ENCODE data around the gene EXD3.

DNA sequence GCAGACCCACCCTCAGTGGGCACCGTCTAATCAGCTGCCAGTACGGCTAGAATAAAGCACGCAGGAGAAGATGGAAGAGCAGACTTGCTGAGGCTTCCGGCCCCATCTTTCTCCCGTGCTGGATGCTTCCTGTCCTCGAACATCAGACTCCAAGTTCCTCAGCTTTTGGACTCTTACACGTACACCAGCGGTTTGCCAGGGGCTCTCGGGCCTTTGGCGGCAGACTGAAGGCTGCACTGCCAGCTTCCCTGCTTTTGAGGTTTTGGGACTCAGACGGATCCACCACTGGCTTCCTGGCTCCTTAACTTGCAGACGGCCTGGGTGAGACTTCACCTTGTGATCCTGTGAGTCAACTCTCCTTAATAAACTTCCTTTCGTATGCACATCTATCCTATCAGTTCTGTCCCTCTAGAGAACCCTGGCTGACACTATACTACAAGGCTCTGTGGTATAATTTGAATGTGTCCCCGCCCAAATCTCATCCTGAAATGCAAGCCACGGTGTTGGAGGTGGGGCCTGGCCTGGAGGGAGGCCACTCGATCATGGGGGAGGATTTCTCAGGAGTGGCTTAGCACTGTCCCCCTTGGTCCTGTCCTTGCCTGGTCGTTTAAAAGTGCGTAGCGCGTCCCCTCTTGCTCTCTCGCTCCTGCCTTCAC lies 89.8 kb downstream of the EXD3 start:
- TF ChIP-seq, protein P1, sequence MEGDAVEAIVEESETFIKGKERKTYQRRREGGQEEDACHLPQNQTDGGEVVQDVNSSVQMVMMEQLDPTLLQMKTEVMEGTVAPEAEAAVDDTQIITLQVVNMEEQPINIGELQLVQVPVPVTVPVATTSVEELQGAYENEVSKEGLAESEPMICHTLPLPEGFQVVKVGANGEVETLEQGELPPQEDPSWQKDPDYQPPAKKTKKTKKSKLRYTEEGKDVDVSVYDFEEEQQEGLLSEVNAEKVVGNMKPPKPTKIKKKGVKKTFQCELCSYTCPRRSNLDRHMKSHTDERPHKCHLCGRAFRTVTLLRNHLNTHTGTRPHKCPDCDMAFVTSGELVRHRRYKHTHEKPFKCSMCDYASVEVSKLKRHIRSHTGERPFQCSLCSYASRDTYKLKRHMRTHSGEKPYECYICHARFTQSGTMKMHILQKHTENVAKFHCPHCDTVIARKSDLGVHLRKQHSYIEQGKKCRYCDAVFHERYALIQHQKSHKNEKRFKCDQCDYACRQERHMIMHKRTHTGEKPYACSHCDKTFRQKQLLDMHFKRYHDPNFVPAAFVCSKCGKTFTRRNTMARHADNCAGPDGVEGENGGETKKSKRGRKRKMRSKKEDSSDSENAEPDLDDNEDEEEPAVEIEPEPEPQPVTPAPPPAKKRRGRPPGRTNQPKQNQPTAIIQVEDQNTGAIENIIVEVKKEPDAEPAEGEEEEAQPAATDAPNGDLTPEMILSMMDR (IDR thresholded peaks at IDR 0.05; ENCODE audit: low read length), result no peak
- no peak for TF ChIP-seq EZH2phosphoT487 (IDR thresholded peaks at IDR 0.05; ENCODE audit: low read length)
